HCT116 (cell line): ENCODE data around the gene GMPR2. TPM values are rescaled to one million over a fixed set of nuclear protein-coding genes. Genes with fewer than 3 reads are reported as not detected.

Experiments used
- ATAC-seq: fragments of 200-7000 bp; cut with Tn5 transposase; 2 replicates; pipeline ENCODE4 v1.9.1; 2020; ENCODE audit warnings: mild to moderate bottlenecking, moderate library complexity
- BruUV-seq: library from RNA; stranded (reverse); fragments of 400-500 nt; replicated peaks from 2 replicates; lab custom pipeline; 2021; lab: Mats Ljungman, UMichigan
- CTCF ChIA-PET: fragments of 300-600 bp; sonication (Branson Sonifier 250); formaldehyde crosslinking; loops from one replicate; lab custom pipeline; 2021; ENCODE audit warnings: antibody characterized with exemption; lab: Charles Lee
- POLR2A ChIA-PET: fragments of 300-600, 350-600 bp; sonication (Branson Sonifier 250); formaldehyde crosslinking; loops from one replicate; lab custom pipeline; 2021; ENCODE audit warnings: antibody characterized with exemption; lab: Charles Lee
- RAD21 ChIA-PET, 2 experiments: fragments of 300-600 bp; sonication (Branson Sonifier 250); formaldehyde crosslinking; loops; one replicate each; lab custom pipeline; 2023; ENCODE audit warnings: low total read pairs in 2 of 2; ENCODE audit not compliant: uncharacterized antibody in 2 of 2, unreplicated experiment in 2 of 2, low non-redundant PET in 1 of 2; lab: Charles Lee
- DNase-seq: peaks from one replicate; pipeline ENCODE4 v3.0.0-alpha.2; 2010; ENCODE audit warnings: low read depth, low spot score
- H2AFZ ChIP-seq: fragments of 200-600 bp; shearing (Covaris generic), sonication (generic); 2 replicates; pipeline ENCODE4 v1.6.1; 2017; ENCODE audit warnings: low read depth, mixed run types, mixed read lengths, antibody characterized with exemption, low read length; ENCODE audit not compliant: poor library complexity, severe bottlenecking
- H3K27ac ChIP-seq: 2 replicates; pipeline ENCODE4 v1.5.1; 2012; ENCODE audit warnings: low read depth, low read length
- H3K27me3 ChIP-seq: fragments of 200-600 bp; sonication (generic); 2 replicates; pipeline ENCODE4 v1.6.1; 2016; ENCODE audit warnings: mixed run types, low read length, mixed read lengths; ENCODE audit not compliant: insufficient read depth
- H3K36me3 ChIP-seq, 2 experiments: fragments of 200-500 bp in 1 of 2; fragments of 200-600 bp in 1 of 2; sonication (Bioruptor generic) in 1 of 2; sonication (generic) in 1 of 2; 2 replicates each; pipeline versions ENCODE4 v1.5.1 to v1.6.1; 2014 to 2016; ENCODE audit warnings: low read length in 2 of 2, inconsistent platforms in 1 of 2, mixed read lengths in 1 of 2, mixed run types in 1 of 2; ENCODE audit not compliant: insufficient read depth in 2 of 2, control insufficient read depth in 1 of 2
- H3K4me1 ChIP-seq, 2 experiments: fragments of 200-600 bp in 1 of 2; sonication (generic) in 1 of 2; 2 replicates each; pipeline versions ENCODE4 v1.5.1 to v1.6.1; 2012 to 2017; ENCODE audit warnings: low read length in 2 of 2, inconsistent platforms in 1 of 2, mild to moderate bottlenecking in 1 of 2, mixed read lengths in 1 of 2, mixed run types in 1 of 2, moderate library complexity in 1 of 2; ENCODE audit not compliant: insufficient read depth in 2 of 2, control insufficient read depth in 1 of 2
- H3K4me2 ChIP-seq: fragments of 200-600 bp; sonication (generic); 2 replicates; pipeline ENCODE4 v1.6.1; 2017; ENCODE audit warnings: mixed run types, low read length, mixed read lengths
- H3K4me3 ChIP-seq, 2 experiments: fragments of 200-600 bp in 1 of 2; sonication (generic) in 1 of 2; replicated peaks in 1 of 2; 2 replicates each; pipeline ENCODE4 v1.5.1; 2011 to 2016; ENCODE audit warnings: low read length in 2 of 2, control low read depth in 1 of 2, low read depth in 1 of 2, mild to moderate bottlenecking in 1 of 2, mixed read lengths in 1 of 2, mixed run types in 1 of 2
- H3K79me2 ChIP-seq: fragments of 200-600 bp; sonication (generic); 2 replicates; pipeline ENCODE4 v1.6.1; 2017; ENCODE audit warnings: mild to moderate bottlenecking, mixed run types, low read length, moderate library complexity, mixed read lengths; ENCODE audit not compliant: insufficient read depth
- H3K9ac ChIP-seq: fragments of 200-600 bp; sonication (generic); 2 replicates; pipeline ENCODE4 v1.6.1; 2016; ENCODE audit warnings: low read length, mixed read lengths
- H3K9me2 ChIP-seq: fragments of 200-600 bp; sonication (generic), shearing (Covaris generic); 2 replicates; pipeline ENCODE4 v1.6.1; 2017; ENCODE audit warnings: mixed run types, mild to moderate bottlenecking, moderate library complexity; ENCODE audit not compliant: insufficient read depth
- H3K9me3 ChIP-seq, 2 experiments: fragments of 200-500 bp in 1 of 2; fragments of 200-600 bp in 1 of 2; sonication (Bioruptor generic) in 1 of 2; sonication (generic) in 1 of 2; 2 replicates each; pipeline ENCODE4 v1.6.1; 2014 to 2017; ENCODE audit warnings: low read length in 2 of 2, mixed read lengths in 2 of 2, inconsistent platforms in 1 of 2, low read depth in 1 of 2, mild to moderate bottlenecking in 1 of 2, mixed run types in 1 of 2, moderate library complexity in 1 of 2; ENCODE audit not compliant: control insufficient read depth in 1 of 2, insufficient read depth in 1 of 2
- H4K20me1 ChIP-seq: fragments of 200-600 bp; sonication (generic), shearing (Covaris generic); 2 replicates; pipeline ENCODE4 v1.6.1; 2017; ENCODE audit warnings: mixed run types, mild to moderate bottlenecking, moderate library complexity; ENCODE audit not compliant: insufficient read depth
- ATF3 ChIP-seq: IDR thresholded peaks from 2 replicates; pipeline ENCODE4 v1.6.1; 2012
- CBX3 ChIP-seq: IDR thresholded peaks from 2 replicates; pipeline ENCODE4 v1.6.1; 2012; ENCODE audit warnings: low read depth
- CEBPB ChIP-seq: IDR thresholded peaks from 2 replicates; pipeline ENCODE4 v1.6.1; 2012; ENCODE audit warnings: low read depth
- EGR1 ChIP-seq: IDR thresholded peaks from 2 replicates; pipeline ENCODE4 v1.6.1; 2012; ENCODE audit warnings: low read depth
- ELF1 ChIP-seq: IDR thresholded peaks from 2 replicates; pipeline ENCODE4 v1.6.1; 2012; ENCODE audit warnings: low read depth, borderline replicate concordance
- EZH2 ChIP-seq: fragments of 200-600 bp; sonication (generic); IDR thresholded peaks from 2 replicates; pipeline ENCODE4 v1.6.1; 2017; ENCODE audit warnings: antibody characterized with exemption, mixed run types
- EZH2phosphoT487 ChIP-seq: fragments of 200-600 bp; IDR thresholded peaks from 2 replicates; pipeline ENCODE4 v1.6.1; 2018; ENCODE audit warnings: antibody characterized with exemption, borderline replicate concordance
- POLR2AphosphoS5 ChIP-seq: IDR thresholded peaks from 2 replicates; pipeline ENCODE4 v1.6.1; 2011; ENCODE audit warnings: mild to moderate bottlenecking, low read depth, low read length, moderate library complexity
- RAD21 ChIP-seq: IDR thresholded peaks from 2 replicates; pipeline ENCODE4 v1.6.1; 2012; ENCODE audit warnings: low read depth, mild to moderate bottlenecking
- SIN3A ChIP-seq: IDR thresholded peaks from 2 replicates; pipeline ENCODE4 v1.6.1; 2012; ENCODE audit warnings: low read depth
- SP1 ChIP-seq: IDR thresholded peaks from 2 replicates; pipeline ENCODE4 v1.6.1; 2012; ENCODE audit warnings: low read depth
- SRF ChIP-seq: IDR thresholded peaks from 2 replicates; pipeline ENCODE4 v1.6.1; 2012; ENCODE audit warnings: low read depth
- TCF7L2 ChIP-seq: IDR thresholded peaks from 2 replicates; pipeline ENCODE4 v1.7.0; 2011; ENCODE audit warnings: borderline replicate concordance, inconsistent platforms; ENCODE audit not compliant: insufficient read depth, insufficient read length; ENCODE audit errors: extremely low read depth
- YY1 ChIP-seq: IDR thresholded peaks from 2 replicates; pipeline ENCODE4 v1.6.1; 2011; ENCODE audit warnings: low read length, low read depth, moderate library complexity, mild to moderate bottlenecking; ENCODE audit not compliant: insufficient replicate concordance; ENCODE audit errors: extremely low read depth
- ZBTB33 ChIP-seq: IDR thresholded peaks from 2 replicates; pipeline ENCODE4 v1.6.1; 2011; ENCODE audit warnings: mild to moderate bottlenecking, low read length, moderate library complexity; ENCODE audit not compliant: insufficient replicate concordance; ENCODE audit errors: extremely low read depth
- intact Hi-C: fragments of 100-400 bp; cut with micrococcal nuclease; formaldehyde crosslinking; loops from 2 replicates; pipeline ENCODE4 v1.10.0; 2022
- total RNA-seq: library from RNA; stranded (reverse); gene quantifications from one replicate; pipeline ENCODE4 v1.2.1, GENCODE V29; 2021; ENCODE audit not compliant: unreplicated experiment
- TF ChIP-seq, protein P1 (sequence below): IDR thresholded peaks from 2 replicates; pipeline ENCODE4 v1.6.1; 2012

GMPR2 gene
- total RNA-seq, 1 experiment from 2014 or later = 66.9 TPM

DNA sequence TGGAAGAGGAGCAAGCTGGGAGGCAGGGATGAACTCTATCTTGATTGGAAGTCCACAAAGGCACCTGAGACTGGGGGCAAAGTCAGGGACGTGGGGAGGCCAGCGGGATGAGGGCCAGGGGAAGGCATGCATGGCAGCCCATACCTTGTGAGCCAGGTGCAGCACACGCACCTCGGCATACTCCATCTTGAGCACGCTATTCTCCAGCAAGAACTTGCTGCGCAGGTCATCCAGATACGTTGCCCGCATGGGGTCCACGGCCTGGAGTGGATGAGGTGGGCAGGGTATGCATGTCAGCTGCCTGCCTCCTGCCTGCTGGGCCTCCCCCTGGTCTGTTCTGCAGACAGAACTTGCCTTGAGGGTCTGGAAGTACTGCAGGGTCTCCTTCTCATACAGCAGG is 34.8 kb downstream of the GMPR2 start (continued):
- TF ChIP-seq SIN3A = no peak

- TF ChIP-seq EGR1 (no peak), EZH2 (no peak), RAD21 (no peak), YY1 (no peak), SRF (no peak), ZBTB33 (no peak), CEBPB (no peak), POLR2AphosphoS5 (no peak), TCF7L2 (no peak), CBX3 (no peak), SP1 (no peak), ELF1 (no peak), ATF3 (no peak), EZH2phosphoT487 (no peak)
- TF ChIP-seq, protein P1, sequence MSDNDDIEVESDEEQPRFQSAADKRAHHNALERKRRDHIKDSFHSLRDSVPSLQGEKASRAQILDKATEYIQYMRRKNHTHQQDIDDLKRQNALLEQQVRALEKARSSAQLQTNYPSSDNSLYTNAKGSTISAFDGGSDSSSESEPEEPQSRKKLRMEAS = no peak
- BruUV-seq = no TSS peak
- Histone ChIP-seq H3K36me3 (no peaks in the 10 kb centered on the region; a peak in 1 of 4 replicates), H3K9me3 (no peaks in the 10 kb centered on the region), H3K27ac (no peak overlapping the region), H3K4me1 (peaks cover 5 to 17% of the 10 kb centered on the region in 2 experiments; a peak in 3 of 4 replicates), H4K20me1 (no peaks in the 10 kb centered on the region), H2AFZ (no peak overlapping the region), H3K4me3 (no peak overlapping the region), H3K9ac (no peak overlapping the region), H3K79me2 (peaks cover 4% of the 10 kb centered on the region; the same call in 1 of the 2 replicates), H3K4me2 (no peak overlapping the region), H3K27me3 (no peaks in the 10 kb centered on the region), H3K9me2 (no peaks in the 10 kb centered on the region)
- ATAC-seq (no peak), DNase-seq (no peak)
- intact Hi-C loops = no loop called here
- ChIA-PET POLR2A (no interaction called here), RAD21 (no interaction called here), CTCF (interaction anchor here (0.7 kb wide), 1 partner anchor 168 kb away, joined by 3 read pairs; no protein-coding TSS in a partner anchor)
Observed at GRCh38 chr14:24268225-24268624, 35.5 kb downstream of the GMPR2 start.
